C4-2B (cell line): ENCODE results near the gene FNIP2.

ENCODE experiments used
- CTCF ChIP-seq: fragments of 450-650 bp; conservative IDR thresholded peaks from 2 replicates; pipeline ENCODE4 v1.5.1; 2017; ENCODE audit warnings: mild to moderate bottlenecking
- ZFX ChIP-seq: fragments of 450-650 bp; IDR thresholded peaks from 2 replicates; pipeline ENCODE4 v1.6.1; 2017

GRCh38 chr4:158783785-158784184 is 15.0 kb downstream of the FNIP2 start:
- TF ChIP-seq CTCF, result no peak
- no peak for TF ChIP-seq ZFX
